HG03196 (cell line): ENCODE results near the gene IDH3G.

Experiments
- ATAC-seq: cut with Tn5 transposase; IDR thresholded peaks from one replicate; pipeline ENCODE4 v1.9.1; 2021; ENCODE audit not compliant: unreplicated experiment

IDH3G gene

DNA sequence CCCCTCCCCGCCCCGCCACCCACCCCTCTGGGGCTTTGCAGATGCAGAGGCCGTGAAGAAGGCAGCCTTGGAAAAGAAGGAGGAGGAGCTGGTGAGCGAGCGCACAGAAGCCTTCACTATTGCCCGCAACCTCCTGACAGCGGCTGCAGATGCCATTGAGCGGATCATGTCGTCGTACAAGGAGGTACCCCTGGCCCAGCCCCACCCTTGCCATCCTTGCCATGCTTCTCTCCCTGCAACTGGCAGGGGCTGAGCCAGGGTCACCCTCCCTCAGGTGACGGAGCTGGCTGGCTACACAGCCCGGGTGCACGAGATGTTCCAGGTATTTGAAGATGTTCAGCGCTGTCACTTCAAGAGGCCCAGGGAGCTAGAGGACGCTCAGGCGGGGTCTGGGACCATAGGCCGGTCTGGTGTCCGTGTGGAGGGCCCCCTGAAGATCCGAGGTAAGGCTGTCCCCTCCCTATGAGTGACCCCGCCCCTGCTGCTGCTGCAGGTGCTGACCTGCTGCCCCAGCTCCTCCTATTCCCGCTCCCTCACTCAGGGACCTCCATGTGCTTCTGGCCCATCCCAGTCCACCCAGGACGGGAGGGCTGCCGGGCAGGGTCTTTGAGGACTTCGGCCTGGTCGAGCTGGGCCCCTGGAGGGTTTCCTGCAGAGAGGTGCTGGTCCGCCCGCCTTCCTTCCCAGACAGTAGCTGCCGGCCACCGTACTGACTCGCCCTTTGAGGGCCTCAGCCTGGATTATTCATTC, 57.9 kb downstream of the IDH3G start:
- ATAC-seq = no peak
